ENCODE data around the gene SMYD1. TPM values are rescaled to one million over a fixed set of nuclear protein-coding genes. Genes with fewer than 3 reads are reported as not detected.

The SMYD1 gene
- total RNA-seq, 1 experiment from 2014 or later: not detected

GRCh38 chr2:88055371-88056128 is 12.1 kb upstream of the SMYD1 start, which contains the start of gene KRCC1:
Gene KRCC1, minus strand, starts transcription at chr2:88055783. Its CDS starts 27,220 bp downstream, at chr2:88028563.
- Mint-ChIP-seq H3K4me1 (ENCODE audit: low read depth, unreplicated experiment) (peaks cover 45% of the 10 kb centered on the region), H3K27me3 (ENCODE audit: unreplicated experiment) (no peaks in the 10 kb centered on the region), H3K4me3 (ENCODE audit: low read depth, unreplicated experiment) (peak within 1 kb of the TSS; percentile 79), H3K36me3 (ENCODE audit: insufficient read depth, unreplicated experiment) (peaks cover 54% of the 10 kb centered on the region), H3K27ac (ENCODE audit: unreplicated experiment) (peak within 1 kb of the TSS; percentile 79), H3K9me3 (ENCODE audit: low read depth, unreplicated experiment) (no peaks in the 10 kb centered on the region)
- intact Hi-C loops (cut with micrococcal nuclease; ENCODE audit: unreplicated experiment): no loop called here
- CTCF ChIA-PET: interaction anchor here (1.0 kb wide), 1 partner anchor 17 kb away, joined by 4 read pairs; no protein-coding TSS in a partner anchor
- DNase-seq: peak; percentile 95
- BruUV-seq (replicated peaks): TSS peak; percentile 93
- TF ChIP-seq CTCF (IDR thresholded peaks at IDR 0.05; ENCODE audit: unreplicated experiment): no peak

- H3K9me3 Mint-ChIP-seq (ENCODE audit: low read depth, unreplicated experiment): no peaks in the 10 kb centered on the region
- peak overlapping the region; percentile 8 for H3K4me3 Mint-ChIP-seq (ENCODE audit: low read depth, unreplicated experiment)
- no peak for TF ChIP-seq CTCF (IDR thresholded peaks at IDR 0.05; ENCODE audit: unreplicated experiment)
- peaks cover 40% of the 10 kb centered on the region for H3K36me3 Mint-ChIP-seq (ENCODE audit: insufficient read depth, unreplicated experiment)
- H3K4me1 Mint-ChIP-seq (ENCODE audit: low read depth, unreplicated experiment): peaks cover 45% of the 10 kb centered on the region
- CTCF ChIA-PET: no interaction called here
- no peaks in the 10 kb centered on the region for H3K27me3 Mint-ChIP-seq (ENCODE audit: unreplicated experiment)
- BruUV-seq (replicated peaks): no TSS peak
- DNase-seq: no peak
- intact Hi-C loops (cut with micrococcal nuclease; ENCODE audit: unreplicated experiment): no loop called here
- H3K27ac Mint-ChIP-seq (ENCODE audit: unreplicated experiment): peak overlapping the region; percentile 79
Measured at GRCh38 chr2:88057437-88057844, 10.2 kb upstream of the SMYD1 start.

DNA sequence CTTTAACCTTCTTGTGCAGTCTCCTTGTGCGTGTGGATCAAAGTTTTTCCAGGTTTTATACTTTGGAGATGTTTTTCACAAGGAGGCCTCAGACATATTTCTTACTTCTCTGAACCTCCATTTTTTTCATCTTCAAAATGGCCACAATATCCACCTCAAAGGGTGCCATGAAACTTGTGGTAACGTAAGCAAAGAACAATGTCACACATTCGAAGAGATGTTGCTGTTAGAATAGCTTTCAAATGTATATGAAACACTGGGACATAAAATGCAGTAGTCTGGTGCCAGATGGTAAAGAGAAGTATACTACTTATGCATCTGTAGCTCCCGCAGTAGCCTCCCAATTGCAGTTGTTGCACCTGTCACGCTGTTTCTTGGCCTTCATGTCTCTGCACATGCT is 9.4 kb upstream of the SMYD1 start:
- TF ChIP-seq CTCF (IDR thresholded peaks at IDR 0.05; ENCODE audit: unreplicated experiment): no peak
- H3K4me3 Mint-ChIP-seq (ENCODE audit: low read depth, unreplicated experiment): no peak overlapping the region
- no TSS peak for BruUV-seq (replicated peaks)
- intact Hi-C loops (cut with micrococcal nuclease; ENCODE audit: unreplicated experiment): no loop called here
- no peaks in the 10 kb centered on the region for H3K9me3 Mint-ChIP-seq (ENCODE audit: low read depth, unreplicated experiment)
- CTCF ChIA-PET: no interaction called here
- H3K27ac Mint-ChIP-seq (ENCODE audit: unreplicated experiment): peak overlapping the region; percentile 79
- peaks cover 41% of the 10 kb centered on the region for H3K4me1 Mint-ChIP-seq (ENCODE audit: low read depth, unreplicated experiment)
- H3K27me3 Mint-ChIP-seq (ENCODE audit: unreplicated experiment): no peaks in the 10 kb centered on the region
- DNase-seq: no peak
- peaks cover 32% of the 10 kb centered on the region for H3K36me3 Mint-ChIP-seq (ENCODE audit: insufficient read depth, unreplicated experiment)

DNA sequence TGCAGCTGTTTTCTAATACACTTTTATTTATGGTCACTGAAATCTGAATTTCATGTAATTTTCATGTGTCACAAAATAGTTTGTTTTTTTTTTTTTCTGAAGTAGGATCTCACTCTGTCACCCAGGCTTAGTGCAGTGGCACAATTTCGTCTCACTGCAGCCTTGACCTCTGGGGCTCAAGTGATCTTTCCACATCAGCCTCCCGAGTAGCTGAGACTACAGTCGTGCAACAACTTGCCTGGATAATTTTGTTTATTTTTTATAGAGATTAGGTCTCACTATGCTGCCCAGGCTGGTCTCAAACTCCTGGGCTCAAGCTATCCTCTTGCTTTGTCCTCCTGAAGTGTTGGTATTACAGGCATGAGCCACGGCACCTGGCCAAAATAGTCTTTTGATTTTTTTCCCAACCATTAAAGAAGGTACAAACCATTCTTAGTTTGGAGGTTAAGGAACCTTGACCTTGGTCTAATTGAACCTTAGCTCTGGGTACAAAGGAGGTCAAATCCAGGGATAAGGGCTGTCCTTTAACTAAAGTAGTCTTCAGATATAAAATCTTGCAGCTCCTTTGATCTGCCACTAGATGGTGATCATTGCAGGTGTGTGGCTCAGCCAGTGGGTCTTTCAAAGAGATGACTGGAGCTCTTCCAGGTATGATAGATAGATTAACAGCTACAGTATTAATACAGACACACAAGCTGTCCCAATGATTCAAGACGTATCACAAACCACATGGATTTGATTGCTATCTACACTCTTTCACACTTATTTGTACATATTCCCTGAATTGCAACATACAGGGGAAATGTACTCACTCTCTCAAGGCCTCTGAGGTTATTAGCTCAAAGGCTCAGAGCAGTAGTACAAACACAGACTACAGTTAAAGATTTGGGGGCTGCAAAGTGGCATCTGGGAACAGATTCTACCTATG is 7.4 kb upstream of the SMYD1 start:
- Mint-ChIP-seq H3K4me1 (ENCODE audit: low read depth, unreplicated experiment) (peaks cover 26% of the 10 kb centered on the region), H3K27ac (ENCODE audit: unreplicated experiment) (no peak overlapping the region), H3K27me3 (ENCODE audit: unreplicated experiment) (no peaks in the 10 kb centered on the region), H3K9me3 (ENCODE audit: low read depth, unreplicated experiment) (no peaks in the 10 kb centered on the region), H3K36me3 (ENCODE audit: insufficient read depth, unreplicated experiment) (peaks cover 14% of the 10 kb centered on the region), H3K4me3 (ENCODE audit: low read depth, unreplicated experiment) (no peak overlapping the region)
- no TSS peak for BruUV-seq (replicated peaks)
- peak; percentile 62 for TF ChIP-seq CTCF (IDR thresholded peaks at IDR 0.05; ENCODE audit: unreplicated experiment)
- no peak for DNase-seq
- intact Hi-C loops (cut with micrococcal nuclease; ENCODE audit: unreplicated experiment): no loop called here
- CTCF ChIA-PET: interaction anchor here (0.6 to 3.0 kb wide), 18 partner anchors 11 to 421 kb away, joined by 3 to 83 read pairs (median 4); partner anchors contain the start of gene THNSL2
